ENCODE results near the gene ITGA6. TPM values are rescaled to one million over a fixed set of nuclear protein-coding genes. Genes with fewer than 3 reads are reported as not detected.

The ITGA6 gene
- total RNA-seq, 1 experiment from 2014 or later = 181 TPM

- intact Hi-C loops (cut with micrococcal nuclease) = no loop called here
- no peak overlapping the region for H3K4me3 ChIP-seq (ENCODE audit: low read length)
- no peaks in the 10 kb centered on the region for H3K36me3 ChIP-seq (ENCODE audit: low read depth, low read length)
- ATAC-seq (no peak), DNase-seq (no peak)
- H3K4me1 ChIP-seq (ENCODE audit: insufficient read depth, low read length) = no peaks in the 10 kb centered on the region
- no peaks in the 10 kb centered on the region for H3K27me3 ChIP-seq (ENCODE audit: low read length)
- H3K9me3 ChIP-seq (ENCODE audit: low read length) = no peaks in the 10 kb centered on the region
- no TSS peak for BruUV-seq (replicated peaks)
- no peak overlapping the region for H3K4me2 ChIP-seq (ENCODE audit: low read length)
- no peak overlapping the region for H3K9ac ChIP-seq (ENCODE audit: low read length)
- no peaks in the 10 kb centered on the region for H3F3A ChIP-seq (ENCODE audit: low read length, unreplicated experiment)
- H2AFZ ChIP-seq (ENCODE audit: low read length) = no peak overlapping the region
- TF ChIP-seq CTCF (conservative IDR thresholded peaks at IDR 0.05; ENCODE audit: low read depth, low read length) = no peak
- TF ChIP-seq EZH2 (IDR thresholded peaks at IDR 0.05; ENCODE audit: low read length, unreplicated experiment) = no peak
- no peak for TF ChIP-seq EZH2phosphoT487 (IDR thresholded peaks at IDR 0.05; ENCODE audit: borderline replicate concordance, low read length)
- no peaks in the 10 kb centered on the region for H3K9me2 ChIP-seq (replicated peaks; ENCODE audit: low read length)
- POLR2A ChIA-PET (ENCODE audit: unreplicated experiment) = no interaction called here
- H4K20me1 ChIP-seq (ENCODE audit: low read length) = no peaks in the 10 kb centered on the region
- CTCF ChIA-PET = no interaction called here
- no peak overlapping the region for H3K27ac ChIP-seq (ENCODE audit: low read length)
- H3K79me2 ChIP-seq (ENCODE audit: low read length) = no peaks in the 10 kb centered on the region
Observed at GRCh38 chr2:172381275-172382027, 45.9 kb upstream of the ITGA6 start.

GRCh38 chr2:172387361-172387760 lies 40.0 kb upstream of the ITGA6 start:
- no peaks in the 10 kb centered on the region for H3K27me3 ChIP-seq (ENCODE audit: low read length)
- no peak overlapping the region for H2AFZ ChIP-seq (ENCODE audit: low read length)
- ChIA-PET CTCF (no interaction called here), POLR2A (ENCODE audit: unreplicated experiment) (no interaction called here)
- H3K79me2 ChIP-seq (ENCODE audit: low read length) = no peaks in the 10 kb centered on the region
- no peaks in the 10 kb centered on the region for H3K4me1 ChIP-seq (ENCODE audit: insufficient read depth, low read length)
- no peak for TF ChIP-seq EZH2 (IDR thresholded peaks at IDR 0.05; ENCODE audit: low read length, unreplicated experiment)
- TF ChIP-seq CTCF (conservative IDR thresholded peaks at IDR 0.05; ENCODE audit: low read depth, low read length) = no peak
- TF ChIP-seq EZH2phosphoT487 (IDR thresholded peaks at IDR 0.05; ENCODE audit: borderline replicate concordance, low read length) = no peak
- H3K4me2 ChIP-seq (ENCODE audit: low read length) = no peak overlapping the region
- no peak for ATAC-seq
- H3K9me2 ChIP-seq (replicated peaks; ENCODE audit: low read length) = no peaks in the 10 kb centered on the region
- H3K36me3 ChIP-seq (ENCODE audit: low read depth, low read length) = no peaks in the 10 kb centered on the region
- no peak for DNase-seq
- intact Hi-C loops (cut with micrococcal nuclease) = no loop called here
- no peak overlapping the region for H3K9ac ChIP-seq (ENCODE audit: low read length)
- H3K27ac ChIP-seq (ENCODE audit: low read length) = no peak overlapping the region
- BruUV-seq (replicated peaks) = no TSS peak
- H3K9me3 ChIP-seq (ENCODE audit: low read length) = no peaks in the 10 kb centered on the region
- H3F3A ChIP-seq (ENCODE audit: low read length, unreplicated experiment) = no peaks in the 10 kb centered on the region
- no peak overlapping the region for H3K4me3 ChIP-seq (ENCODE audit: low read length)
- no peaks in the 10 kb centered on the region for H4K20me1 ChIP-seq (ENCODE audit: low read length)

GRCh38 chr2:172389685-172390339 lies 37.6 kb upstream of the ITGA6 start:
- POLR2A ChIA-PET (ENCODE audit: unreplicated experiment) = no interaction called here
- DNase-seq (no peak), ATAC-seq (no peak)
- Histone ChIP-seq H3K4me3 (ENCODE audit: low read length) (no peak overlapping the region), H2AFZ (ENCODE audit: low read length) (no peak overlapping the region), H3F3A (ENCODE audit: low read length, unreplicated experiment) (no peaks in the 10 kb centered on the region), H3K9ac (ENCODE audit: low read length) (no peak overlapping the region), H3K79me2 (ENCODE audit: low read length) (no peaks in the 10 kb centered on the region), H3K4me1 (ENCODE audit: insufficient read depth, low read length) (no peaks in the 10 kb centered on the region), H3K27ac (ENCODE audit: low read length) (no peak overlapping the region), H3K9me3 (ENCODE audit: low read length) (no peaks in the 10 kb centered on the region), H3K27me3 (ENCODE audit: low read length) (no peaks in the 10 kb centered on the region), H3K36me3 (ENCODE audit: low read depth, low read length) (no peaks in the 10 kb centered on the region), H3K4me2 (ENCODE audit: low read length) (no peak overlapping the region), H3K9me2 (replicated peaks; ENCODE audit: low read length) (no peaks in the 10 kb centered on the region), H4K20me1 (ENCODE audit: low read length) (no peaks in the 10 kb centered on the region)
- CTCF ChIA-PET = no interaction called here
- TF ChIP-seq EZH2 (IDR thresholded peaks at IDR 0.05; ENCODE audit: low read length, unreplicated experiment) = no peak
- TF ChIP-seq EZH2phosphoT487 (IDR thresholded peaks at IDR 0.05; ENCODE audit: borderline replicate concordance, low read length) = no peak
- no peak for TF ChIP-seq CTCF (conservative IDR thresholded peaks at IDR 0.05; ENCODE audit: low read depth, low read length)
- BruUV-seq (replicated peaks) = no TSS peak
- intact Hi-C loops (cut with micrococcal nuclease) = no loop called here
